HG03378 (cell line): ENCODE data around the gene CLTA.

Source experiments
- ATAC-seq: cut with Tn5 transposase; IDR thresholded peaks from one replicate; pipeline ENCODE4 v1.9.1; 2021; ENCODE audit warnings: mild to moderate bottlenecking, moderate library complexity; ENCODE audit not compliant: unreplicated experiment

Gene CLTA

GRCh38 chr9:36187414-36187813, 3.3 kb upstream of the CLTA start:
- no peak for ATAC-seq

DNA sequence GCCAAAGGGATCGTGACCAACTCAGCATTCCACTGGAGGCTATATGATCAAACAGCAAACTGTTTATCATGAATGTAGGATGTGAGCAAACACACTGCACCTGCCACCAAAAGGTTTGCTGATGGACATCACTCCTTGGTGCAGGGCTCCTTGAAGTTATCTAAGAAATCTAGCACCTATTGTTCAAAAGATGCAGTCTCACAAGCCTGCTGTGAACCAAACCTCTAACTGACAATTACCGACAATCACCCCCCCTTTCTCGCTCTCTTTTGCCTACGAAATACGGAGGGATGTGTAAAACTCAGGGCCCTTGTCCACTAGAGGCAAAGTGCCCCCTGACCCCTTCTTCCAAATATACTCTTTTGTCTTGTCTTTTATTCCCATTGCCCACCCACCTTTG, 2.5 kb upstream of the CLTA start:
- no peak for ATAC-seq

DNA sequence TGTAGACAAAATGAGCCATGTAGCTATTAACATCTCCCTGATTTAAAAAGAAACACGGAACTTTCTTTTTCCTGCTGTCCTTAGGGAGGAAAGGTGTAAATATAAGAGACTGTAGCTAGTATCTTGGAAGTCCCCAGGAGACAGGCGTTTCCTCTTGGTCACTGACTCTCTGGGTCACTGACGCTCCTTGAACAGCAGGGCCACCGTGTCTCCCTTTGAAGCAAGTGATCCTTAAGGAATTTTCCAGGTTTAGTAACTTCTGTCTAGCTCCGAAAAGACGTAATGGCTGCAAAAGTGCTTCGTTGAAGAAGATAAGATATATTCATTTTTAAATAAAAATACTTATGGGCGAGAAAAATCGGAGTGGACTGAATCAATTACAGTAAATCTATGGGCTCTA, 745 bp upstream of the CLTA start:
- ATAC-seq, result no peak

GRCh38 chr9:36191290-36191645, 547 bp downstream of the CLTA start:
- ATAC-seq, result no peak

DNA sequence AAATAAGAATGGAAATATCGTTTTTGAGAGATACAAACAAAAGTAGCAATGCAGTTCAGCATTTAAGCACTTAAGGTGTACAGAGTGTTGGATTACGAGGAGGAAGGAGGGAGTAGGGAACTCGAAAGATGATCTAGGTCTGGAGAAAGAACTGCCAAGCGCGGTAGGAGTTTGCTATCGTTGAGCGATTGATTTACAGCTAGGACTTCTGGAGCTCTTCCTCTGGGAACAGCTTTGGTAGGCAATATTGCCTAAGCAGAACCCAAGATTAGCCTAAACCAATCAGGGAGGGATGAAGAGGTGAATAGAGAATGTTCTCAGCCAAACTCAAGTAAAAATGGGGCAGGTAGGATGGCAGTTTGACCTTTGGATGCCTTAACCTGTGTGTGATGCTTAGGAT, 965 bp downstream of the CLTA start:
- ATAC-seq, result no peak

GRCh38 chr9:36192196-36192595, 1.5 kb downstream of the CLTA start:
- no peak for ATAC-seq

DNA sequence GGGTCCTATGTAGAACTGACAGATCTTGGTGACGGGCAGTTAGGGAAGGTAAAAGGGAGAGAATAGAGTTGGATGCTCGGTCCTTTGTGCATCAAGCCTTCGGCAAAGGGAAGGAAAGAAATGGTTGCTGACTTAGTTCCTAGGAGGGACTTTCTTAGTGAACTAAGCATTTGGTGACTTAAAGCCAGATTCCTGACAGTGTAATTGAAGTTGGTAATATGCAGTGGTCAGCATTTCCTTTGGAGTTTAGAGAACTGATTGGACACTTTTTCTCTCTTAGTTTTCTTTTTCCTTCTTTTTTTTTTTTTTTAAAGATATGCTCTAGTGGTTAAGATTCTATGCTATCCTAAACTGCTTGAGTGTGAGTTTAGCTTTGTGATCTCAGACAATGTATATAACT, 2.3 kb downstream of the CLTA start:
- no peak for ATAC-seq

DNA sequence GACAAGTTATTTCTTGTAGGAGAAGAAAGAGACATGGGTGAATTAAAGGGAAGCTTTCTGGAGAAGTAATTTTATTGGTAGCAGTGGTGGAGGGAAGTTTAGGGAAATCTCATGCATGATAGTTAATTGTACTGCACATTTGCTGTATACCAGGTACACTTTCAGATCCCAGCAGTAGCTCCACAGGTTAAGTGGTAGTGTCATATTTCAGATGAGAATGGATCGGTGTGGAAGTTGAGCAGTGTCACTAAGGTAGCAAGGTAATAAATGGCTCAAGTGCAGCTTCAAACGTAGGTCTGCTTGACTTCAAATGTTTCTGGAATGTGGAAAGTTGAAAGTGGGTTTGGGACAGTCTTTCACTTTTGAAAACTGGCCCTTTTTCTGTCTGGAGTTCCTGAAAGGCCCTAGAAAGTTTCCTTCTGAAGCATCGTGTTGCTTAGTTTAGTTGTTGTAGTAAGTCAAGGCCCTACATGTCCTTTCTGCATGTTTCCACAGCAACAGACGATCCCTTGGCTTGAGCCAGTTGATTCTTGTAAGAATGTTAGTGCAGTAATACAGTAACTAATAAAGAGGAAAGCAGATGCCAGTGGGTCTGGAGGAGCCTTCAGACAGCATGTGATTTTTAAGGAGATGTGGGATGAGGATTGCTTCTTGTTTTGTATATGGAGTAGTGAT, 3.7 kb downstream of the CLTA start:
- ATAC-seq, result no peak

GRCh38 chr9:36204906-36205547, 14.3 kb downstream of the CLTA start:
- no peak for ATAC-seq

GRCh38 chr9:36207016-36207415, 16.3 kb downstream of the CLTA start:
- no peak for ATAC-seq

DNA sequence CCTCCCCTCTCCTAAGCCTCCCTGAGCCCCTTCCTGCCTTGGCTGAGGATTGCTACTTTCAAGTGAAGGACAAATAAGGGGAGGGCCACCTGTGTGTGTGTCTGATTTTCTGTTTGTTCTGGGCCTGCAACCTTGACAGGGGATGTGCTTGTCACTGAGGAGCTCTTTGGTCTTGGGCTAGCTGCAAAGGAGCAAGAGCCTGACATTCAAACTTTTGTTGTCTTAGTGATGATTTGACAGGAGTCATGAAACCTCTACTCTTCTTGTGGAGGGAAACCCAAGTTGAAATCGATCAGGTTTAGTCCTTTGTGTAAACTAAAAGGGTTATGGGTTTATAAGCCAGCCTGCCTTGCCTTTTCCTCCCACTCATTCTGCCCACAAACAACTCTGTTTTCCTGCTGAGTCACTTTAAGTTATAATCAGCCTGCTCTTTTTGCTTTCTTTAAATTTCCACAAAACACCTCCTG, 16.9 kb downstream of the CLTA start:
- ATAC-seq, result no peak

- ATAC-seq, result no peak
Observed at GRCh38 chr9:36208521-36209253, 18.0 kb downstream of the CLTA start.

DNA sequence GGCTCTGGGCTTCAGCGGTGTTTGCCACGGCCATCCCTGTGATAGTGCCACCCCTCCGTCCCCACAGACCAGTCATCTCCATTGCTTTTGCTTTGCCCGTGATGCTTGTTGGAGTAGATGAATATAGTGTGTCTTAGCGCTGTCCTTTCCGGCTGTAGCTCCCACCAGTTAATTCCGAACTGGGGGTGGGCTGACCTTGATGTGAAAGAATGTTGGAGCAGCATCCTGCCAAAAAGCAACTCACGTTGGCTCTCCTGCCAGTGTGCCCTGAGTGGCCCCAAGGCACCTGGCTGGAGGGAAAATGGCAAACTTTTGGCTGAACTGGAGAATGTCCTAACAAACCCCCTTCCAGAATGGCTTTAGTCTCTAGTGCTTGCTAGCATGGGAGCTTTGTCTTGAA, 20.0 kb downstream of the CLTA start:
- no peak for ATAC-seq

DNA sequence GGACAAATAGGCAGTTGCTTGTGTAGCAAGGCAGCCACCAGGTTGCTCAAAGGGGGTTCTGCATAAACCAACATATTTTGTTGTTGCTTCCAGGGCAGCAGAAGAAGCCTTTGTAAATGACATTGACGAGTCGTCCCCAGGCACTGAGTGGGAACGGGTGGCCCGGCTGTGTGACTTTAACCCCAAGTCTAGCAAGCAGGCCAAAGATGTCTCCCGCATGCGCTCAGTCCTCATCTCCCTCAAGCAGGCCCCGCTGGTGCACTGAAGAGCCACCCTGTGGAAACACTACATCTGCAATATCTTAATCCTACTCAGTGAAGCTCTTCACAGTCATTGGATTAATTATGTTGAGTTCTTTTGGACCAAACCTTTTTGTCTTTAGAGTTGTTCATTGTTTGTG, 20.8 kb downstream of the CLTA start:
- no peak for ATAC-seq

GRCh38 chr9:36213387-36213786, 22.7 kb downstream of the CLTA start:
- no peak for ATAC-seq

DNA sequence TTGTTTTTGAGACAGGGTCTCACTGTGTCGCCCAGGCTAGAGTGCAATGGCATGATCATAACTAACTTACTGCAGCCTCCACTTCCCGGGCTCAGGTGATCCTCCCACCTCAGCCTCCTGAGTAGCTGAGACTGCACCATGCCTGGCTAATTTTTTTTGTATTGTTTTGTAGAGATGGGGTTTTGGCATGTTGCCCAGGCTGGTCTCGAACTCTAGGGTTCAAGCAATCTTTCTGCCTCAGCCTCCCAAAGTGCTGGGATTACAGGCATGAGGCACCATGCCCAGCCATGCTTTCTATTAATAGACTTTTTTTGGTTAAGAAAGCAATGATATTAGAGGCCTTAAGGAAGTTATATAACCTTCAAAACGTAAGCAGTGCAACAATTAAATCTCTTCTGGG, 23.3 kb downstream of the CLTA start:
- no peak for ATAC-seq

GRCh38 chr9:36214571-36214970, 23.9 kb downstream of the CLTA start:
- no peak for ATAC-seq

GRCh38 chr9:36217256-36217968, 26.7 kb downstream of the CLTA start:
- ATAC-seq, result no peak

GRCh38 chr9:36218011-36218410, 27.3 kb downstream of the CLTA start:
- no peak for ATAC-seq

DNA sequence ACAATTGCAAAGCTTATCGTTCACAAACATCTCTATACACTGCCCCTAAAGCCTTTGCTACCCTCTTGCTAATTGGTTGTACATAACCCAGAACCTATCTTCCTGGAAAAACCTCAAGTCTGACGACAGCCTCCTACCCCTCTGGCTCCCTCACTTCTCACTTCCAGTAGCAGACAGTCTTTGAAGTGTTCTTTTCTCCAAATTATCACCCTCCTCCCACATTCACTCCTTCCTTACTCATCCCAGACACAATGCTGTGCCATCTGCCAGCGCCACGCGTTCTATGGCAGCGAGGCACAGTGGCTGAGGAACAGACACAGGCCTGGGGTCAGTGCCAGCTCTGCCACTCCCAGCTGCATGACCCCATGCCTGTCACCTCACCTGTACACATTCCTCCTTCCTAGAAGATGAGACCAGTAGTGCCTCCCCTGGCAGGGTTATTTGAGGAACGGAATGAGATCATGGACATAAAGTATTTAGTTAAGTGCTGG, 27.7 kb downstream of the CLTA start:
- ATAC-seq, result no peak

GRCh38 chr9:36221667-36222066, 30.9 kb downstream of the CLTA start:
- no peak for ATAC-seq
